Measurements from ENCODE around the gene TRIM3. TPM values are rescaled to one million over a fixed set of nuclear protein-coding genes. Genes with fewer than 3 reads are reported as not detected.

The TRIM3 gene
- total RNA-seq, 1 experiment from 2014 or later = 7.4 TPM

DNA sequence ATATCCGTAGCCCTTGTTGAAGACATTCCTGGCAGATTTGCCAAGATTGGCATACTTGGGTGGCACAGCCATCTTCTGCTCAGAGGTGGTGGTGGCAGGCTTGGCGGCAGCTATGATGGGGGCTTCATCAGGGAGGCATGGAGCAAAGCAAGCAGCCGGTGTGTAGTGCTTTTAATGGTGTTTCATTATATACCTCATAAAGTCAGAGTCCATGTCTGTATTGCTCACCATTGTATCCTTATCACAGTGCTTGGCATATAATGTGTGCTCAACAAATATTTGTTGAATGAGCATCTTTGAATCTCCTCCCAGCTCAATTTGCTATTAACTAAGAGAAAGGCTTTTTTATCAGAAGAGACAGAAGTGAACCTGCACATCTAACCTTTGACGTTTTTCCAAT is 15.6 kb upstream of the TRIM3 start:
- Mint-ChIP-seq H3K27ac (ENCODE audit: low read depth, unreplicated experiment) (no peak overlapping the region), H3K4me1 (ENCODE audit: insufficient read depth, unreplicated experiment) (no peaks in the 10 kb centered on the region), H3K36me3 (ENCODE audit: insufficient read depth, unreplicated experiment) (peaks cover 21% of the 10 kb centered on the region), H3K4me3 (ENCODE audit: unreplicated experiment) (no peak overlapping the region), H3K9me3 (ENCODE audit: unreplicated experiment) (no peaks in the 10 kb centered on the region), H3K27me3 (ENCODE audit: insufficient read depth, unreplicated experiment) (no peaks in the 10 kb centered on the region)
- ChIA-PET CTCF (interaction anchor here (0.6 to 10.6 kb wide), 7 partner anchors 11 to 550 kb away, joined by 3 to 65 read pairs (median 4); no protein-coding TSS in a partner anchor), POLR2A (interaction anchor here (1.0 to 1.6 kb wide), 2 partner anchors 8 to 194 kb away, joined by 3 to 13 read pairs; partner anchors contain the start of genes ARFIP2, MRPL17 and TIMM10B)
- intact Hi-C loops (cut with micrococcal nuclease) = no loop called here
- DNase-seq (ENCODE audit: unreplicated experiment) = no peak
- TF ChIP-seq, protein P1, sequence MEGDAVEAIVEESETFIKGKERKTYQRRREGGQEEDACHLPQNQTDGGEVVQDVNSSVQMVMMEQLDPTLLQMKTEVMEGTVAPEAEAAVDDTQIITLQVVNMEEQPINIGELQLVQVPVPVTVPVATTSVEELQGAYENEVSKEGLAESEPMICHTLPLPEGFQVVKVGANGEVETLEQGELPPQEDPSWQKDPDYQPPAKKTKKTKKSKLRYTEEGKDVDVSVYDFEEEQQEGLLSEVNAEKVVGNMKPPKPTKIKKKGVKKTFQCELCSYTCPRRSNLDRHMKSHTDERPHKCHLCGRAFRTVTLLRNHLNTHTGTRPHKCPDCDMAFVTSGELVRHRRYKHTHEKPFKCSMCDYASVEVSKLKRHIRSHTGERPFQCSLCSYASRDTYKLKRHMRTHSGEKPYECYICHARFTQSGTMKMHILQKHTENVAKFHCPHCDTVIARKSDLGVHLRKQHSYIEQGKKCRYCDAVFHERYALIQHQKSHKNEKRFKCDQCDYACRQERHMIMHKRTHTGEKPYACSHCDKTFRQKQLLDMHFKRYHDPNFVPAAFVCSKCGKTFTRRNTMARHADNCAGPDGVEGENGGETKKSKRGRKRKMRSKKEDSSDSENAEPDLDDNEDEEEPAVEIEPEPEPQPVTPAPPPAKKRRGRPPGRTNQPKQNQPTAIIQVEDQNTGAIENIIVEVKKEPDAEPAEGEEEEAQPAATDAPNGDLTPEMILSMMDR (IDR thresholded peaks at IDR 0.05; ENCODE audit: unreplicated experiment) = no peak
- no TSS peak for BruUV-seq (replicated peaks)

DNA sequence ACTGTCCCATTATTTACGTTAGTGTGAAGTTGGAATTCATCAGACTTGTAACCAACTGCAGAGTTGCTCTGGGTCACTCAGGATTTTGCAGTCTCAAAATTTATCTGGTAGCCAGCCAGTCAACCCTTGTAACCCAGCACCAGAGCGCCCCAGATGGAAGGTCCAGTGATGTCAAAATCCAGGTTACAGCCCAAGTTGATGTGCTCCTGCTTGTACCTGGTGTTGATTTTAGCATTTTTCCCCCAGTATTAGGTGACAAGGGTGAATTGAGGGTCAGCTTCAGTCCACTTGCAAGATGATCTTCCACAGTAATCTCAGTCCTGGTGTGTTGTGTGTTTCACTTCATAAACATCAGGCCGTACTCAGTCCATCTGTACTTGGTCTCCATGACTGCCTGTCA is 15.1 kb upstream of the TRIM3 start:
- Mint-ChIP-seq H3K27ac (ENCODE audit: low read depth, unreplicated experiment) (no peak overlapping the region), H3K27me3 (ENCODE audit: insufficient read depth, unreplicated experiment) (no peaks in the 10 kb centered on the region), H3K36me3 (ENCODE audit: insufficient read depth, unreplicated experiment) (peaks cover 21% of the 10 kb centered on the region), H3K9me3 (ENCODE audit: unreplicated experiment) (no peaks in the 10 kb centered on the region), H3K4me1 (ENCODE audit: insufficient read depth, unreplicated experiment) (no peaks in the 10 kb centered on the region), H3K4me3 (ENCODE audit: unreplicated experiment) (no peak overlapping the region)
- no TSS peak for BruUV-seq (replicated peaks)
- POLR2A ChIA-PET = interaction anchor here (1.0 to 1.2 kb wide), 2 partner anchors 30 to 115 kb away, joined by 3 read pairs; no protein-coding TSS in a partner anchor
- no peak for DNase-seq (ENCODE audit: unreplicated experiment)
- TF ChIP-seq, protein P1 (IDR thresholded peaks at IDR 0.05; ENCODE audit: unreplicated experiment) = no peak
- CTCF ChIA-PET = interaction anchor here (0.6 to 10.6 kb wide), 7 partner anchors 12 to 550 kb away, joined by 3 to 65 read pairs (median 4); no protein-coding TSS in a partner anchor
- intact Hi-C loops (cut with micrococcal nuclease) = no loop called here

DNA sequence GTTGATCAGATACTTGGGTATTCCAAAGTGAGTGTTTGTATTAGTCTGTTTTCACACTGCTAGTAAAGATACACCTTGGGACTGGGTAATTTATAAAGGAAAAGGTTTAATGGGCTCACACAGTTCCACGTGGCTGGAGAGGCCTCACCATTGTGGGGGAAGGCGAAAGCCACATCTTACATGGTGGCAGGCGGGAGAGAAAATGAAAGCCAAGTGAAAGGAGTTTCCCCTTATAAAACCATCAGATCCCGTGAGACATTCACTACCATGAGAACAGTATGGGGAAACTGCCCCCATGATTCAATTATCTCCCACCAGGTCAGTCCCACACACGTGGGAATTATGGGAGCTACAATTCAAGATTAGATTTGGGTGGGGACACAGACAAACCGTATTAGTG is 14.6 kb upstream of the TRIM3 start:
- CTCF ChIA-PET = interaction anchor here (0.7 to 10.6 kb wide), 3 partner anchors 17 to 125 kb away, joined by 3 to 65 read pairs (median 23); no protein-coding TSS in a partner anchor

DNA sequence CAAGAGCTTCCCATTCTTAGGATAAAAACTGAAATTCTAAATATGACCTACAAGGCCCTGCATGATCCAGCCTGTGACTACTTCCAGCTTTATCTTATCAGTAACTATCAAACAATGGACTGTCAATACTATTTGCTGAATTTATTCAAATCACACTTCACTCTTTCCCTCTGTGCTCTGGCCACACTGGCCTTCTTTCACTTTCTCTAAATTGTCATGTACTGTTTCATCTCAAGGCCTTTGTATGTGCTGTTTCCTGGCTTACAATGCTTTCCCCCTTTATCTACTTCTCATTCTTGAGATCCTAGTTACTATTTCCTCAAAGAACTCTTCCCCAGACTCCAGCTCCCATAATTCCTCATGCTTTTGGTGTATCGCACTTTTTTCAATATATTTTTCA is 13.2 kb upstream of the TRIM3 start:
- no TSS peak for BruUV-seq (replicated peaks)
- H3K27me3 Mint-ChIP-seq (ENCODE audit: insufficient read depth, unreplicated experiment) = no peaks in the 10 kb centered on the region
- ChIA-PET POLR2A (interaction anchor here (0.6 to 0.9 kb wide), 4 partner anchors 23 to 97 kb away, joined by 3 to 4 read pairs (median 3); partner anchors contain the start of gene SMPD1), CTCF (interaction anchor here (0.5 to 10.6 kb wide), 7 partner anchors 13 to 209 kb away, joined by 3 to 65 read pairs (median 4); no protein-coding TSS in a partner anchor)
- DNase-seq (ENCODE audit: unreplicated experiment) = no peak
- no peaks in the 10 kb centered on the region for H3K9me3 Mint-ChIP-seq (ENCODE audit: unreplicated experiment)
- H3K27ac Mint-ChIP-seq (ENCODE audit: low read depth, unreplicated experiment) = no peak overlapping the region
- TF ChIP-seq, protein P1 (IDR thresholded peaks at IDR 0.05; ENCODE audit: unreplicated experiment) = no peak
- H3K36me3 Mint-ChIP-seq (ENCODE audit: insufficient read depth, unreplicated experiment) = peaks cover 37% of the 10 kb centered on the region
- no peak overlapping the region for H3K4me3 Mint-ChIP-seq (ENCODE audit: unreplicated experiment)
- intact Hi-C loops (cut with micrococcal nuclease) = no loop called here
- peaks cover 12% of the 10 kb centered on the region for H3K4me1 Mint-ChIP-seq (ENCODE audit: insufficient read depth, unreplicated experiment)

More for the DNA sequence above, 14.6 kb upstream of the TRIM3 start:
- H3K27me3 Mint-ChIP-seq (ENCODE audit: insufficient read depth, unreplicated experiment) = no peaks in the 10 kb centered on the region
- intact Hi-C loops (cut with micrococcal nuclease) = no loop called here
- H3K4me1 Mint-ChIP-seq (ENCODE audit: insufficient read depth, unreplicated experiment) = peaks cover 2% of the 10 kb centered on the region
- no peaks in the 10 kb centered on the region for H3K9me3 Mint-ChIP-seq (ENCODE audit: unreplicated experiment)
- POLR2A ChIA-PET = interaction anchor here (1.0 to 1.2 kb wide), 2 partner anchors 30 to 116 kb away, joined by 3 read pairs; no protein-coding TSS in a partner anchor
- H3K36me3 Mint-ChIP-seq (ENCODE audit: insufficient read depth, unreplicated experiment) = peaks cover 26% of the 10 kb centered on the region
- no peak for DNase-seq (ENCODE audit: unreplicated experiment)
- TF ChIP-seq, protein P1 (IDR thresholded peaks at IDR 0.05; ENCODE audit: unreplicated experiment) = no peak
- no TSS peak for BruUV-seq (replicated peaks)
- H3K4me3 Mint-ChIP-seq (ENCODE audit: unreplicated experiment) = no peak overlapping the region
- H3K27ac Mint-ChIP-seq (ENCODE audit: low read depth, unreplicated experiment) = no peak overlapping the region

Measured in MCF 10A (cell line).